Stimulated activated effector memory CD8-positive, alpha-beta T cell treated with anti-CD3 and anti-CD28 coated beads, Interleukin-12 subunit alpha, Interleukin-12 subunit beta, amount 100 ng/mL, for 72 hours (primary cell): ENCODE measurements around the gene CSTF2.

Experiments used
- ATAC-seq: fragments of 150-1000 bp; cut with Tn5 transposase; 2 replicates; pipeline ENCODE4 v1.10.0; 2021
- DNase-seq, 2 donors: peaks; one replicate each; pipeline ENCODE4 v3.0.0; 2021 to 2022; ENCODE audit warnings: low spot score in 2 of 2
- H3K27ac Mint-ChIP-seq: one replicate; pipeline ENCODE4 v1.8.0; 2022; ENCODE audit warnings: mild to moderate bottlenecking, mixed read lengths
- H3K36me3 Mint-ChIP-seq: one replicate; pipeline ENCODE4 v1.8.0; 2022; ENCODE audit warnings: mild to moderate bottlenecking, mixed read lengths
- H3K4me1 Mint-ChIP-seq: one replicate; pipeline ENCODE4 v1.8.0; 2022; ENCODE audit warnings: mixed read lengths
- H3K4me3 Mint-ChIP-seq: one replicate; pipeline ENCODE4 v1.8.0; 2022; ENCODE audit warnings: mild to moderate bottlenecking, mixed read lengths
- H3K9me3 Mint-ChIP-seq: one replicate; pipeline ENCODE4 v1.8.0; 2022; ENCODE audit warnings: mixed read lengths

CSTF2 gene

GRCh38 chrX:100850317-100850716 is 30.1 kb downstream of the CSTF2 start:
- Mint-ChIP-seq H3K4me1 (no peaks in the 10 kb centered on the region), H3K9me3 (no peaks in the 10 kb centered on the region), H3K27ac (no peak overlapping the region), H3K4me3 (no peak overlapping the region), H3K36me3 (no peaks in the 10 kb centered on the region)
- ATAC-seq, result no peak
- DNase-seq, result no peak

- H3K36me3 Mint-ChIP-seq, result no peaks in the 10 kb centered on the region
- H3K4me3 Mint-ChIP-seq, result no peak overlapping the region
- no peak for DNase-seq
- no peak for ATAC-seq
- no peaks in the 10 kb centered on the region for H3K9me3 Mint-ChIP-seq
- H3K27ac Mint-ChIP-seq, result no peak overlapping the region
- no peaks in the 10 kb centered on the region for H3K4me1 Mint-ChIP-seq
Observed at GRCh38 chrX:100852810-100853209, 32.6 kb downstream of the CSTF2 start.

- no peak for DNase-seq
- Mint-ChIP-seq H3K36me3 (no peaks in the 10 kb centered on the region), H3K27ac (no peak overlapping the region), H3K4me3 (no peak overlapping the region), H3K4me1 (no peaks in the 10 kb centered on the region), H3K9me3 (no peaks in the 10 kb centered on the region)
- no peak for ATAC-seq
Observed at GRCh38 chrX:100863326-100863864, 43.2 kb downstream of the CSTF2 start.

DNA sequence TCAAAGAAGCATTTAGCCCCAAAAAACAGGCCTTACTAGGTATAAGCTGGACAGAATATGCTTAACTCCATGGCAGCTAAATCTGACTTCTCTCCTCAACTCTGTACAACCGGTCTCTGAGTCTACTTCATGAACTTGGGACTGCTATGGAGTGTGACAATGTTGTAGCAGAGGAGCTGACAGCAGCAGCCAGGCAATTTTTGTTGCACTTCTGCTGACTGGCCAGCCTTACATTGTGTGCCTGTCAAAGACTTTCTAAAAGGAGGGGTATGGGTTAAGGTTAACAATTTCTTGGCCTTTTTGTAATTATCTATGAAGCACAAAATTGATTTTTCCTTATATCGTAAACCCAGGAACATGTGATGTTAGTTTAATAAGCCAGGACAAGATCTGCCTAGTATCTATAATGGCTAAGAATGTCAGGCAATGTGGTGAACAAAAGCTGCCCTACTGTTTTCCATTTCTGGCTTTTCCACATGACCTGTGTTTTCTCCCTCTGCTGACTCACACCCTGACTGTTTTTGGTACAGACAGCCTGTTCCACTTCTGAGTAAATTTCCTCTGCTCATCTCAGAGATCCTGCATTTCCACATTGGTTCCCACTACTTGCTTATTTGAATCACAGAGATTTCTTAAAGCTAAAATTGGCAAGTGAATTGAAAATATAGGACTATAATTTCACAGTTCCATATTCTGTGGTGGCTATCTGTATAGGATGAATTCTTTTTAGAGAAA is 44.6 kb downstream of the CSTF2 start:
- DNase-seq (no peak), ATAC-seq (no peak)
- Mint-ChIP-seq H3K4me1 (no peaks in the 10 kb centered on the region), H3K27ac (no peak overlapping the region), H3K36me3 (no peaks in the 10 kb centered on the region), H3K4me3 (no peak overlapping the region), H3K9me3 (no peaks in the 10 kb centered on the region)

DNA sequence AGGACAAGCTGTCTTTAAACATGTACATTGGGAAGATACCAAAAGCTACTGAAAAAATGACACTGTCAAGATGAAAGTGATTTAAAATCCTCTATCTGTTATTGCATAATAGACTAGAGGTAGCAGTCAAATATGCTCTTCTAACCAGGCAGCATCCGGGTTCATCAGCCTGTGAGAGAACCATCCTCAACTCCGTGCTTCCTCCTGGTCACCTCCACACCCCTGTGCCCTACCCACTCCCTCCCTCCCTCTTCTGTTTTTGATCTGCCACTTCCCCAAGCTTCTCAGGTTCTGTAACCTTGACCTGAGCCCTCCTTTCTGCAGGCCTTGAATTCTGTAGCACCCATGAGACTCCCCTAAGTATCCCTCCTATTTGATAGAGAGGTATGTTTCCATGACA is 48.1 kb downstream of the CSTF2 start:
- Mint-ChIP-seq H3K36me3 (no peaks in the 10 kb centered on the region), H3K4me3 (no peak overlapping the region)
- no peak for ATAC-seq

DNA sequence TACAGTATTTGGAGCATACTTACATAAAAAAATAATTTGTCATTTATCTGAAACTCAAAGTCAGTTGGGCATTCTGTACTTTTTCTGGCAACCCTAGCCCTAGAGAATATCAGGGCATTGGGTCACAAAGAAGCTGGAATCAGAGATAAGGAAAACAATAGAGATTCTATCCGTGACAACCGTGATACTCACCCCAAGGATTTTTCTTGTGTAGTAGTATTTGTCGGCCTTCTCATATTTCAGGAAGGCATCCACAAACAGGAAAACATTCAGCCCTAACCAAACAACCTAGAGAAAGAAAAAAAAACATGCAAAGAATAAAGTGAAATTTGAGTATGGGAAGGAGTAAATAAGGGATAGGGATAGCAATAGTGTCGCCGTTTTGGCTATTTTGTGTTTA is 50.3 kb downstream of the CSTF2 start:
- DNase-seq (no peak), ATAC-seq (no peak)
- H3K4me1 Mint-ChIP-seq, result no peaks in the 10 kb centered on the region
- H3K27ac Mint-ChIP-seq, result no peak overlapping the region
- no peaks in the 10 kb centered on the region for H3K36me3 Mint-ChIP-seq
- no peak overlapping the region for H3K4me3 Mint-ChIP-seq
- H3K9me3 Mint-ChIP-seq, result no peaks in the 10 kb centered on the region

More for the DNA sequence above, 48.1 kb downstream of the CSTF2 start:
- Mint-ChIP-seq H3K4me1 (no peaks in the 10 kb centered on the region), H3K27ac (no peak overlapping the region), H3K9me3 (no peaks in the 10 kb centered on the region)
- no peak for DNase-seq

DNA sequence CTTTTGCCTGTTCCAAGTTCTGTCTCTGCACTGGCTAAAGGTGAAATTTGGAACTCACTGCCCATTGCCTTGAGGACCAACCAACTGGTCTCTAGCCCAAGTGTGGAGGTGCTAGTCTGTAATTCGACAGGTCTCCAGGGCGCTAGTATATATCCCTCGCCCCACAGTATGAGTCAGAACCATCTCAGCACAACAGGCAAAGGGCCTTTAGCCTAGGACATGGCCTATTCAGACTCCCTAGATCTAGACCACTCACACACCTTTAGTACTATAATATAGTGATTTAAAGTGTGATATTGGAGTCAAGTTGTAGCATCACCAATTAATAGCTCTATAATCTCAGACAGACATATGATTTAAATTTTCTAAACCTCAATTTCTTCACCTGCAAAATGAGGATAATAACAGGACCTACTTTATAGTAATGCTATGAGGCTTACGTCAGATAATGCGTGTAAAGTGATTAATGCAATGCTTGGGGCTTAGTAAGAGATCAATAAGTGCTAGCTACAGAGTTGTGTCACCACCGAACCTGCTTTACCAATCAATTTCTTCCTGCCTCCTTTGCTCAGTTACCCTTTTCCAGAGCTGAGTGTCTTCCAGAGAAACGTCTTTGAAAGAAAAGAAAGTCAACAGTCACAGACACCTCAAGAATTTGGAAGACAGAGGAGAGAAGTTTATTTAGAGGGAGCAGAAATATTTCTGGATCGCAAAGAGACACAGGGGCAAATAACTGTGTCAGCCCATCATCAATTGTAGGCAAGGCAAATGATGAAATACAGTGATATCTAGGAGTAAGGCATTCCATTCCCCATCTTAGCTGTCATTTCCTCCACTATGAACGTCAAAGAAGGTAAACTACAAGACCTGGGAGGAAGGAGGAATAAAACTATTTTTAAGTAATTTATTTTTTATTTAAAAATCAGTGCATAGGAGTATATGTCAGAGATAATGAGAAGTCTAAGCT is 51.7 kb downstream of the CSTF2 start:
- no peaks in the 10 kb centered on the region for H3K36me3 Mint-ChIP-seq
- no peak for DNase-seq
- no peak for ATAC-seq
- H3K4me3 Mint-ChIP-seq, result no peak overlapping the region
- no peaks in the 10 kb centered on the region for H3K4me1 Mint-ChIP-seq
- no peaks in the 10 kb centered on the region for H3K9me3 Mint-ChIP-seq
- no peak overlapping the region for H3K27ac Mint-ChIP-seq

DNA sequence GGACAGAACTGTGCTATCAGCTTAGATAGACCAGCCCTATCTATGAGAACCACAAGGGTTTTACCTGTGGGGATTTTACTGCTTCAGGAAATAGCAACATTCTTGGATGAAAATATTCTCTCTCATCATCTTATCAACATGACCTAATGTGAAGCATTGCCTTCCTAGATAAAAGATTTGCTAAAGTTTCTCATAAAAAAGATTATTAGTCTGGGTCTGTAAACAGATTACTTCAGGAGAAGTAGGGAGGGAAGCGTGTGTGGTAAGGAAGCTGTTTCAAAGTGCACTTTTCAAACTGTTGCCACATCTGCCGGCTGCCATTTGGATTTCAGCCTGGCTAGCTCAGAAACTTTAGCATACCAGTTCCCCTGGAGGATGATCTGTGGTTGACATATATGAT is 54.1 kb downstream of the CSTF2 start, which contains the start of gene NOX1:
NOX1 (minus strand) TSS at position 35 of the 400 bp plus-strand sequence. CDS start 220 bp downstream, outside the sequence.
- ATAC-seq, result no peak
- DNase-seq, result no peak
- H3K4me1 Mint-ChIP-seq, result no peaks in the 10 kb centered on the region
- H3K27ac Mint-ChIP-seq, result no peak within 1 kb of the TSS
- H3K9me3 Mint-ChIP-seq, result no peaks in the 10 kb centered on the region
- H3K4me3 Mint-ChIP-seq, result no peak within 1 kb of the TSS
- H3K36me3 Mint-ChIP-seq, result no peaks in the 10 kb centered on the region

DNA sequence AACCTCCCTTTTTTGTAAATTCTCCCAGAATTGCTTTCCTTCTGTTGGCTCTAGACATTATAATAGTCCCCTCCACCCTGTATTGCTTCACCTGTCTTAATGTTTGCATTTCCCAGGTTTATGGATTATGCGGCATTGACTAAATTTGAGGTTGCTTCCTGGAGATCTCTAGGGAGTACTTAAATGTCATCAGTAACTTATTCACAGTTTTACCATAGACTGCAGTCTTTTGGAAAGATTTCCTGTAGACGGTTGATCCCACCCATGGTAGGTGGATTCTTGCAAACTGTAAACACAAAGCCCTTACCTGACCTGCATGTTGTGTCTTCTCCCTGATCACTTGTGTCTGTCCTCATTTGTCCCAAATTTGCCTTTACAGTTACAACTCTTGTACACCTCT is 60.2 kb downstream of the CSTF2 start:
- Mint-ChIP-seq H3K4me1 (no peaks in the 10 kb centered on the region), H3K36me3 (no peaks in the 10 kb centered on the region), H3K27ac (no peak overlapping the region), H3K9me3 (no peaks in the 10 kb centered on the region), H3K4me3 (no peak overlapping the region)
- DNase-seq (no peak), ATAC-seq (no peak)

DNA sequence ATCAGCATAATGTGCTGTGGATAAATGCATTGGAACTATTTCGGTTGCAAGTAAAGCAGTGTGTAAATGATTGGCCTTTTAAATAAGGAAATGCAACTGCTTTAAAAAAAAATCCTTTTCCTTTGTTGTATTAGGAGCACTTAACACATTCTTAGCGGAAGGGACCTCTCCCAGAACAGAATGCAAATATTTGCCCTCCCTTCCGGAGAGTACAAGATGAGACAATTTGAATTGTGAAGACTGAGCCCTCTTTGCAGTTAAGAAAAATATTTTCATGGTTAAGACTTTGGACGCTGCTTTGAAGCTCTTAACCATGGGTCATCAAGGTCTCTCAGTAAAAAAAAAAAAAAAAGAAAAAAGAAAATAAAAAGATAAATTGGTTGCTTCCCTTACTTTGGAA is 63.5 kb downstream of the CSTF2 start:
- no peak overlapping the region for H3K27ac Mint-ChIP-seq
- H3K4me1 Mint-ChIP-seq, result peaks cover 6% of the 10 kb centered on the region
- H3K4me3 Mint-ChIP-seq, result no peak overlapping the region
- no peak for DNase-seq
- H3K36me3 Mint-ChIP-seq, result no peaks in the 10 kb centered on the region
- peaks cover 3% of the 10 kb centered on the region for H3K9me3 Mint-ChIP-seq
- no peak for ATAC-seq
